A549 (cell line): ENCODE measurements around the gene FAAP100. TPM values are rescaled to one million over a fixed set of nuclear protein-coding genes. Genes with fewer than 3 reads are reported as not detected.

Experiments used
- ATAC-seq, 2 experiments: fragments of 200-7000 bp in 1 of 2; fragments of >200 bp in 1 of 2; cut with Nextera tagmentation in 1 of 2; cut with Tn5 transposase in 1 of 2; 3 replicates each; pipeline versions ENCODE4 v1.8.0 to v1.9.1; 2018 to 2020; ENCODE audit warnings: mild to moderate bottlenecking in 1 of 2, moderate library complexity in 1 of 2
- CTCF ChIA-PET: fragments of 300-600 bp; sonication (Branson Sonifier 250); formaldehyde crosslinking; extraction: SDS; loops from one replicate; lab custom pipeline; 2021; ENCODE audit warnings: antibody characterized with exemption, inconsistent platforms; lab: Yijun Ruan, JAX
- POLR2A ChIA-PET: fragments of 350-600 bp; formaldehyde crosslinking; extraction: SDS; loops from one replicate; lab custom pipeline; 2021; ENCODE audit warnings: antibody characterized with exemption, inconsistent platforms; lab: Yijun Ruan, JAX
- DNase-seq, 2 experiments: peaks; one replicate each; pipeline versions ENCODE4 v3.0.0 to v3.0.0-alpha.2; 2011 to 2016; ENCODE audit warnings: low read depth in 1 of 2, low spot score in 1 of 2
- FAIRE-seq: peaks from 2 replicates; lab custom pipeline; 2011; peaks lifted over from hg19 to GRCh38; lab: Jason Lieb, UNC
- H3K27ac ChIP-seq, 2 experiments: fragments of >200 bp; sonication (Bioruptor Twin); formaldehyde crosslinking; 3 replicates each; pipeline ENCODE4 v1.5.1; 2016 to 2017
- H3K4me1 ChIP-seq: fragments of >200 bp; sonication (Bioruptor Twin); formaldehyde crosslinking; 3 replicates; pipeline ENCODE4 v1.6.1; 2016
- H3K4me2 ChIP-seq: fragments of >200 bp; sonication (Bioruptor Twin); formaldehyde crosslinking; 3 replicates; pipeline ENCODE4 v1.6.1; 2016
- H3K4me3 ChIP-seq: fragments of >200 bp; sonication (Bioruptor Twin); formaldehyde crosslinking; 3 replicates; pipeline ENCODE4 v1.5.1; 2016
- H3K9me3 ChIP-seq: fragments of >200 bp; sonication (Bioruptor Twin); formaldehyde crosslinking; 3 replicates; pipeline ENCODE4 v1.6.1; 2016
- CBX2 ChIP-seq: fragments of 200-600 bp; sonication (generic); IDR thresholded peaks from 2 replicates; pipeline ENCODE4 v1.6.1; 2016; ENCODE audit warnings: low read depth, mild to moderate bottlenecking, borderline replicate concordance
- CBX8 ChIP-seq: fragments of 200-600 bp; sonication (generic); IDR thresholded peaks from 2 replicates; pipeline ENCODE4 v1.6.1; 2016
- CEBPB ChIP-seq, 2 experiments: fragments of >200 bp in 1 of 2; sonication (Bioruptor Twin) in 1 of 2; formaldehyde crosslinking in 1 of 2; IDR thresholded peaks; 2 replicates each; pipeline ENCODE4 v1.6.1; 2012 to 2016
- EHF ChIP-seq: fragments of 250-450 bp; sonication (Bioruptor Pico); IDR thresholded peaks from 2 replicates; pipeline ENCODE4 v1.5.0; 2020; ENCODE audit warnings: mild to moderate bottlenecking
- EP300 ChIP-seq, 2 experiments: fragments of >200 bp; sonication (Bioruptor Twin); formaldehyde crosslinking; IDR thresholded peaks; 2 replicates in 1 of 2; 3 replicates in 1 of 2; pipeline ENCODE4 v1.6.1; 2016 to 2017
- ESRRA ChIP-seq: fragments of 150-350 bp; IDR thresholded peaks from 2 replicates; pipeline ENCODE4 v1.6.1; 2014; ENCODE audit warnings: mild to moderate bottlenecking, low read length, borderline replicate concordance
- FOSB ChIP-seq: fragments of 250-450 bp; sonication (Bioruptor Pico); IDR thresholded peaks from 2 replicates; pipeline ENCODE4 v1.5.0; 2020; ENCODE audit warnings: mild to moderate bottlenecking, moderate library complexity
- FOSL2 ChIP-seq, 2 experiments: fragments of 450-650 bp in 1 of 2; fragments of >200 bp in 1 of 2; sonication (Bioruptor Twin) in 1 of 2; formaldehyde crosslinking; IDR thresholded peaks; 2 replicates each; pipeline versions ENCODE4 v1.5.0 to v1.6.1; 2016 to 2020; ENCODE audit warnings: mild to moderate bottlenecking in 1 of 2, moderate library complexity in 1 of 2
- FOXS1 ChIP-seq: fragments of 250-450 bp; sonication (Bioruptor Pico); IDR thresholded peaks from 2 replicates; pipeline ENCODE4 v1.5.0; 2020; ENCODE audit warnings: mild to moderate bottlenecking, moderate library complexity
- HEYL ChIP-seq: fragments of 250-450 bp; sonication (Bioruptor Pico); IDR thresholded peaks from 2 replicates; pipeline ENCODE4 v1.8.0; 2021; ENCODE audit warnings: mild to moderate bottlenecking, moderate library complexity
- HOXA7 ChIP-seq: fragments of 250-450 bp; sonication (Bioruptor Pico); IDR thresholded peaks from 2 replicates; pipeline ENCODE4 v1.5.0; 2020; ENCODE audit warnings: mild to moderate bottlenecking, moderate library complexity
- JUN ChIP-seq, 2 experiments: fragments of >200 bp; sonication (Bioruptor Twin); formaldehyde crosslinking; IDR thresholded peaks; 2 replicates in 1 of 2; 3 replicates in 1 of 2; pipeline ENCODE4 v1.6.1; 2016 to 2017
- JUNB ChIP-seq: fragments of >200 bp; sonication (Bioruptor Twin); formaldehyde crosslinking; IDR thresholded peaks from 2 replicates; pipeline ENCODE4 v1.6.1; 2016
- KDM5A ChIP-seq: fragments of 200-600 bp; sonication (generic); IDR thresholded peaks from 2 replicates; pipeline ENCODE4 v1.6.1; 2016; ENCODE audit warnings: antibody characterized with exemption, mild to moderate bottlenecking
- PHF8 ChIP-seq: fragments of 200-600 bp; sonication (generic); IDR thresholded peaks from 2 replicates; pipeline ENCODE4 v1.6.1; 2016; ENCODE audit warnings: low read depth, mild to moderate bottlenecking, antibody characterized with exemption, moderate library complexity, borderline replicate concordance
- RARB ChIP-seq: fragments of 250-450 bp; sonication (Bioruptor Pico); IDR thresholded peaks from 2 replicates; pipeline ENCODE4 v1.8.0; 2021; ENCODE audit warnings: mild to moderate bottlenecking, moderate library complexity
- RCOR1 ChIP-seq: fragments of 150-350 bp; IDR thresholded peaks from 2 replicates; pipeline ENCODE4 v1.6.1; 2014; ENCODE audit warnings: antibody characterized with exemption, low read length, low read depth
- RFX5 ChIP-seq: fragments of 450-650 bp; IDR thresholded peaks from 2 replicates; pipeline ENCODE4 v1.7.1; 2014; ENCODE audit warnings: antibody characterized with exemption, mild to moderate bottlenecking, moderate library complexity
- TP53 ChIP-seq: fragments of 250-450 bp; sonication (Bioruptor Pico); IDR thresholded peaks from 2 replicates; pipeline ENCODE4 v1.5.0; 2021; ENCODE audit warnings: mild to moderate bottlenecking, moderate library complexity
- ZC3H11A ChIP-seq: fragments of 450-650 bp; IDR thresholded peaks from 2 replicates; pipeline ENCODE4 v1.6.1; 2014; ENCODE audit warnings: antibody characterized with exemption, mild to moderate bottlenecking
- WGBS: methylation state at CpG from one replicate; pipeline ENCODE4 v1.1.6; 2017; ENCODE audit errors: missing lambda C conversion rate; 5-methylcytosine and 5-hydroxymethylcytosine counted together
- polyA plus RNA-seq, 4 experiments: library from polyadenylated mRNA; depleted of rRNA in 3 of 4; stranded (reverse); fragments of >200 nt; fragmentation: RNase III in 1 of 4; extraction: RNeasy Plus Mini Kit Qiagen cat#74134 plus additional on column Dnase treatment in 1 of 4; gene quantifications; 2 replicates in 3 of 4; 3 replicates in 1 of 4; pipeline ENCODE4 v1.2.3, GENCODE V29; 2011 to 2017
- TF ChIP-seq, protein P1 (sequence below): fragments of >200 bp; sonication (Bioruptor Twin); formaldehyde crosslinking; IDR thresholded peaks from 3 replicates; pipeline ENCODE4 v1.6.1; 2016
- TF ChIP-seq, protein P2 (sequence below): IDR thresholded peaks from 2 replicates; pipeline ENCODE4 v1.6.1; 2012
- TF ChIP-seq, protein P3 (sequence below): fragments of 200-600 bp; sonication (generic); IDR thresholded peaks from 2 replicates; pipeline ENCODE4 v1.6.1; 2016; ENCODE audit warnings: antibody characterized with exemption, mild to moderate bottlenecking, moderate library complexity
- TF ChIP-seq, protein P4 (sequence below): fragments of 150-350 bp; IDR thresholded peaks from 2 replicates; pipeline ENCODE4 v1.6.1; 2014; ENCODE audit warnings: low read depth, mild to moderate bottlenecking, low read length
- TF ChIP-seq, protein P5 (sequence below): fragments of >200 bp; sonication (Bioruptor Twin); formaldehyde crosslinking; IDR thresholded peaks from 3 replicates; pipeline ENCODE4 v1.5.1; 2016

FAAP100 gene
- polyA plus RNA-seq, 2 of the 4 experiments (the other 2 are of a cell fraction) = 5.4 to 16.8 TPM

DNA sequence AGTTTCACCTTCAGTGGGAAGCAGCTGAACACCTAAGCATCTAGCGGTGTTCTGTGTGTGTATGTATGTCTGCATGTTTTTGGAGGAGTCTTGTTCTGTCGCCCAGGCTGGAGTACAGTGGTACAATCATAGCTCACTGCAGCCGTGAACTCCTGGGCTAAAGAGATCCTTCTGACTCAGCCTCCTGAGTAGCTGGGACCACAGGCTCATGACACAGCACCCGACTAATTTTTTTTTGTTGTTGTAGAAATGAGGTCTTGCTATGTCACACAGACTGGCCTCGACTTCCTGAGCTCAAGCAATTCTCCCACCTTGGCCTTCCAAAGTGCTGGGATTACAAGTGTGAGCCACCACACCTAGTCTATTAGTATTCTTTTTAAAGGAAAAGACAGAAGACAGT is 30.2 kb upstream of the FAAP100 start:
- peak overlapping the region in 1 of 2 experiments; percentile 20; a peak in 2 of 6 replicates for H3K27ac ChIP-seq
- H3K4me1 ChIP-seq = peaks cover 65% of the 10 kb centered on the region
- CTCF ChIA-PET = interaction anchor here (0.8 to 45.0 kb wide), 4 partner anchors 2 to 63 kb away, joined by 3 to 1604 read pairs (median 805); partner anchors contain the start of gene FAAP100
- ATAC-seq (no peak), DNase-seq (no peak)
- no peak for TF ChIP-seq FOXS1 (CRISPR knock-in tag)
- no peak for TF ChIP-seq ZC3H11A
- no peak for TF ChIP-seq FOSL2 (IDR thresholded peaks at IDR 0.05)
- no peak for TF ChIP-seq FOSL2 (CRISPR knock-in tag; IDR thresholded peaks at IDR 0.05)
- TF ChIP-seq TP53 (CRISPR knock-in tag) = no peak
- TF ChIP-seq, protein P1, sequence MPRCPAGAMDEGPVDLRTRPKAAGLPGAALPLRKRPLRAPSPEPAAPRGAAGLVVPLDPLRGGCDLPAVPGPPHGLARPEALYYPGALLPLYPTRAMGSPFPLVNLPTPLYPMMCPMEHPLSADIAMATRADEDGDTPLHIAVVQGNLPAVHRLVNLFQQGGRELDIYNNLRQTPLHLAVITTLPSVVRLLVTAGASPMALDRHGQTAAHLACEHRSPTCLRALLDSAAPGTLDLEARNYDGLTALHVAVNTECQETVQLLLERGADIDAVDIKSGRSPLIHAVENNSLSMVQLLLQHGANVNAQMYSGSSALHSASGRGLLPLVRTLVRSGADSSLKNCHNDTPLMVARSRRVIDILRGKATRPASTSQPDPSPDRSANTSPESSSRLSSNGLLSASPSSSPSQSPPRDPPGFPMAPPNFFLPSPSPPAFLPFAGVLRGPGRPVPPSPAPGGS = no peak
- no peak for TF ChIP-seq CBX8
- TF ChIP-seq, protein P2, sequence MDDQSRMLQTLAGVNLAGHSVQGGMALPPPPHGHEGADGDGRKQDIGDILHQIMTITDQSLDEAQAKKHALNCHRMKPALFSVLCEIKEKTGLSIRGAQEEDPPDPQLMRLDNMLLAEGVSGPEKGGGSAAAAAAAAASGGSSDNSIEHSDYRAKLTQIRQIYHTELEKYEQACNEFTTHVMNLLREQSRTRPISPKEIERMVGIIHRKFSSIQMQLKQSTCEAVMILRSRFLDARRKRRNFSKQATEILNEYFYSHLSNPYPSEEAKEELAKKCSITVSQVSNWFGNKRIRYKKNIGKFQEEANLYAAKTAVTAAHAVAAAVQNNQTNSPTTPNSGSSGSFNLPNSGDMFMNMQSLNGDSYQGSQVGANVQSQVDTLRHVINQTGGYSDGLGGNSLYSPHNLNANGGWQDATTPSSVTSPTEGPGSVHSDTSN = no peak
- TF ChIP-seq FOSB (CRISPR knock-in tag) = no peak
- TF ChIP-seq HEYL = no peak
- no peak for TF ChIP-seq CEBPB (IDR thresholded peaks at IDR 0.05)
- no peak for TF ChIP-seq PHF8
- TF ChIP-seq, all 56 proteins: peak for 0
- FAIRE-seq = no peak
- Histone ChIP-seq H3K9me3 (no peaks in the 10 kb centered on the region), H3K4me2 (no peak overlapping the region), H3K4me3 (no peak overlapping the region)
- WGBS = 61% methylated on average over 5 of the region's 5 CpGs
- POLR2A ChIA-PET = interaction anchor here (0.9 kb wide), 1 partner anchor 16 kb away, joined by 3 read pairs; no protein-coding TSS in a partner anchor

DNA sequence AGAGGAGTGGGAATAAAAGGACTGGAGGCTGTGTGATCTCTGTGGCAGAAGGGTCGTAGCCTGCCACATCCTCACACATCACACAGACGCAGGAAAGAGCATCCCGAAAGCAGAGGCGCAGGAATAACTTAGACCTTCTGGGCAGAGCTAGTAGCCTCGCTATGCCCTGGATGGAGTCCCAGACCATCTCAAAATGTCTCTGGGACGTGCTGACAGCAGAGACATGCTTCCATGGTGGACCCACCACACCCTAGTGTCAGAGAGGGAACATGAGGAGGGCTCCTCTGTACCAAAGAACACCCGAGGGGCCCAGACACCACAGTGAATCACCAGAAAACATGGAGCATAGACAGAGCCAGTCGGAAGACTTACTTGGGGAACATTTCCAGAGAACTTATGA is 29.6 kb upstream of the FAAP100 start:
- no peak for FAIRE-seq
- no peak for ATAC-seq
- peaks cover 71% of the 10 kb centered on the region for H3K4me1 ChIP-seq
- 91% methylated on average over 8 of the region's 8 CpGs for WGBS
- TF ChIP-seq KDM5A (no peak), JUN (IDR thresholded peaks at IDR 0.05) (no peak)
- H3K9me3 ChIP-seq = no peaks in the 10 kb centered on the region
- CTCF ChIA-PET = interaction anchor here (2.0 to 45.0 kb wide), 3 partner anchors 2 to 63 kb away, joined by 6 to 1604 read pairs (median 1604); partner anchors contain the start of gene FAAP100
- no peak overlapping the region for H3K4me2 ChIP-seq
- H3K27ac ChIP-seq = peak overlapping the region in 1 of 2 experiments; percentile 20; a peak in 1 of 6 replicates
- no peak for DNase-seq
- POLR2A ChIA-PET = interaction anchor here (0.9 kb wide), 1 partner anchor 15 kb away, joined by 3 read pairs; no protein-coding TSS in a partner anchor
- H3K4me3 ChIP-seq = no peak overlapping the region

DNA sequence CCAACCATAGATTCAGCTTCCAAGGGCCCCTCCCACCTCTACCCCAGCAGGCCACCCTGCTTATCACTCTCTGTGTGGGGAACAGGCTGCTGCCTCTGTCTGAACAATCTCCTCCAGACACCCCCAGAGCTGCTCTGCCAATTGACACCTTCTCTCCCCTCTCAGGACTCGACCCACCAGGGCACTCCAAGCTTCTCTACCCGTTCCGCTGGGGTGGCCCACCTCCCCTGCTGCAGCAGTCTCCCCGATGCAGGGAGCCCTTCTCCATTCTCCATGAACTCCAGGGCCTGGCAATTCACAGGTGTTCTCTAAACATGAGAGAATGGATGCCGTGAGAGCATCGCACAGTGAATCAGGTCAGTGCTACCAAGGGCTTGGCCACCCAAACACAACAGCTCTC is 28.3 kb upstream of the FAAP100 start:
- no peak for FAIRE-seq
- TF ChIP-seq RCOR1 (no peak), EHF (CRISPR knock-in tag) (no peak), HOXA7 (no peak), RFX5 (no peak), RARB (CRISPR knock-in tag) (no peak), CBX2 (no peak), ZC3H11A (no peak), ESRRA (no peak), EP300 (IDR thresholded peaks at IDR 0.05) (no peak), JUNB (no peak), HEYL (no peak)
- TF ChIP-seq, protein P3, sequence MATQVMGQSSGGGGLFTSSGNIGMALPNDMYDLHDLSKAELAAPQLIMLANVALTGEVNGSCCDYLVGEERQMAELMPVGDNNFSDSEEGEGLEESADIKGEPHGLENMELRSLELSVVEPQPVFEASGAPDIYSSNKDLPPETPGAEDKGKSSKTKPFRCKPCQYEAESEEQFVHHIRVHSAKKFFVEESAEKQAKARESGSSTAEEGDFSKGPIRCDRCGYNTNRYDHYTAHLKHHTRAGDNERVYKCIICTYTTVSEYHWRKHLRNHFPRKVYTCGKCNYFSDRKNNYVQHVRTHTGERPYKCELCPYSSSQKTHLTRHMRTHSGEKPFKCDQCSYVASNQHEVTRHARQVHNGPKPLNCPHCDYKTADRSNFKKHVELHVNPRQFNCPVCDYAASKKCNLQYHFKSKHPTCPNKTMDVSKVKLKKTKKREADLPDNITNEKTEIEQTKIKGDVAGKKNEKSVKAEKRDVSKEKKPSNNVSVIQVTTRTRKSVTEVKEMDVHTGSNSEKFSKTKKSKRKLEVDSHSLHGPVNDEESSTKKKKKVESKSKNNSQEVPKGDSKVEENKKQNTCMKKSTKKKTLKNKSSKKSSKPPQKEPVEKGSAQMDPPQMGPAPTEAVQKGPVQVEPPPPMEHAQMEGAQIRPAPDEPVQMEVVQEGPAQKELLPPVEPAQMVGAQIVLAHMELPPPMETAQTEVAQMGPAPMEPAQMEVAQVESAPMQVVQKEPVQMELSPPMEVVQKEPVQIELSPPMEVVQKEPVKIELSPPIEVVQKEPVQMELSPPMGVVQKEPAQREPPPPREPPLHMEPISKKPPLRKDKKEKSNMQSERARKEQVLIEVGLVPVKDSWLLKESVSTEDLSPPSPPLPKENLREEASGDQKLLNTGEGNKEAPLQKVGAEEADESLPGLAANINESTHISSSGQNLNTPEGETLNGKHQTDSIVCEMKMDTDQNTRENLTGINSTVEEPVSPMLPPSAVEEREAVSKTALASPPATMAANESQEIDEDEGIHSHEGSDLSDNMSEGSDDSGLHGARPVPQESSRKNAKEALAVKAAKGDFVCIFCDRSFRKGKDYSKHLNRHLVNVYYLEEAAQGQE = no peak
- TF ChIP-seq, protein P4, sequence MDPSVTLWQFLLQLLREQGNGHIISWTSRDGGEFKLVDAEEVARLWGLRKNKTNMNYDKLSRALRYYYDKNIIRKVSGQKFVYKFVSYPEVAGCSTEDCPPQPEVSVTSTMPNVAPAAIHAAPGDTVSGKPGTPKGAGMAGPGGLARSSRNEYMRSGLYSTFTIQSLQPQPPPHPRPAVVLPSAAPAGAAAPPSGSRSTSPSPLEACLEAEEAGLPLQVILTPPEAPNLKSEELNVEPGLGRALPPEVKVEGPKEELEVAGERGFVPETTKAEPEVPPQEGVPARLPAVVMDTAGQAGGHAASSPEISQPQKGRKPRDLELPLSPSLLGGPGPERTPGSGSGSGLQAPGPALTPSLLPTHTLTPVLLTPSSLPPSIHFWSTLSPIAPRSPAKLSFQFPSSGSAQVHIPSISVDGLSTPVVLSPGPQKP = no peak
- TF ChIP-seq, protein P5, sequence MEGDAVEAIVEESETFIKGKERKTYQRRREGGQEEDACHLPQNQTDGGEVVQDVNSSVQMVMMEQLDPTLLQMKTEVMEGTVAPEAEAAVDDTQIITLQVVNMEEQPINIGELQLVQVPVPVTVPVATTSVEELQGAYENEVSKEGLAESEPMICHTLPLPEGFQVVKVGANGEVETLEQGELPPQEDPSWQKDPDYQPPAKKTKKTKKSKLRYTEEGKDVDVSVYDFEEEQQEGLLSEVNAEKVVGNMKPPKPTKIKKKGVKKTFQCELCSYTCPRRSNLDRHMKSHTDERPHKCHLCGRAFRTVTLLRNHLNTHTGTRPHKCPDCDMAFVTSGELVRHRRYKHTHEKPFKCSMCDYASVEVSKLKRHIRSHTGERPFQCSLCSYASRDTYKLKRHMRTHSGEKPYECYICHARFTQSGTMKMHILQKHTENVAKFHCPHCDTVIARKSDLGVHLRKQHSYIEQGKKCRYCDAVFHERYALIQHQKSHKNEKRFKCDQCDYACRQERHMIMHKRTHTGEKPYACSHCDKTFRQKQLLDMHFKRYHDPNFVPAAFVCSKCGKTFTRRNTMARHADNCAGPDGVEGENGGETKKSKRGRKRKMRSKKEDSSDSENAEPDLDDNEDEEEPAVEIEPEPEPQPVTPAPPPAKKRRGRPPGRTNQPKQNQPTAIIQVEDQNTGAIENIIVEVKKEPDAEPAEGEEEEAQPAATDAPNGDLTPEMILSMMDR = no peak

More for the DNA sequence above, 28.3 kb upstream of the FAAP100 start:
- POLR2A ChIA-PET = interaction anchor here (0.6 to 1.4 kb wide), 3 partner anchors 14 to 40 kb away, joined by 3 to 6 read pairs (median 6); no protein-coding TSS in a partner anchor
- ATAC-seq (no peak), DNase-seq (no peak)
- no peaks in the 10 kb centered on the region for H3K9me3 ChIP-seq
- H3K4me3 ChIP-seq = no peak overlapping the region
- CTCF ChIA-PET = interaction anchor here (0.9 to 45.0 kb wide), 7 partner anchors 4 to 438 kb away, joined by 3 to 1604 read pairs (median 4); partner anchors contain the start of gene FAAP100
- WGBS = 91% methylated on average over 6 of the region's 6 CpGs
- peaks cover 83% of the 10 kb centered on the region for H3K4me1 ChIP-seq
- peak overlapping the region; percentile 43 to 95; a peak in 5 of 6 replicates for H3K27ac ChIP-seq
- peak overlapping the region; percentile 27; the same call in 2 of the 3 replicates for H3K4me2 ChIP-seq
